NCI-H1436 (cell line): Measurements from ENCODE around the gene GTSE1.
"Not testable (repeated sequence)": the region's sequence is repeated elsewhere in the genome, so short reads cannot be mapped to it uniquely, and the experiment has no call there.

Source experiments
- DNase-seq: peaks from one replicate; lab custom pipeline; 2025; lab: John Stamatoyannopoulos, UW

GTSE1 gene

GRCh38 chr22:46292732-46293131, 3.9 kb upstream of the GTSE1 start:
- no peak for DNase-seq

GRCh38 chr22:46293577-46294260, 3.0 kb upstream of the GTSE1 start:
- no peak for DNase-seq

- DNase-seq, result no peak
Observed at GRCh38 chr22:46294784-46295183, 1.9 kb upstream of the GTSE1 start.

- no peak for DNase-seq
Observed at GRCh38 chr22:46295277-46295971, 1.2 kb upstream of the GTSE1 start.

- no peak for DNase-seq
Observed at GRCh38 chr22:46297151-46297812, 612 bp downstream of the GTSE1 start.

GRCh38 chr22:46299101-46299500, 2.4 kb downstream of the GTSE1 start:
- no peak for DNase-seq

GRCh38 chr22:46300491-46300890, 3.8 kb downstream of the GTSE1 start:
- DNase-seq, result no peak

GRCh38 chr22:46303347-46303965, 6.8 kb downstream of the GTSE1 start:
- DNase-seq, result no peak

GRCh38 chr22:46308283-46308988, 11.8 kb downstream of the GTSE1 start:
- no peak for DNase-seq

GRCh38 chr22:46309526-46310085, 12.9 kb downstream of the GTSE1 start:
- DNase-seq, result no peak

GRCh38 chr22:46312056-46312455, 15.4 kb downstream of the GTSE1 start:
- DNase-seq, result no peak

- not testable (repeated sequence) for DNase-seq
Observed at GRCh38 chr22:46312848-46313247, 16.2 kb downstream of the GTSE1 start.

- DNase-seq, result no peak
Observed at GRCh38 chr22:46315976-46316375, 19.3 kb downstream of the GTSE1 start.

- DNase-seq, result no peak
Observed at GRCh38 chr22:46317646-46318045, 21.0 kb downstream of the GTSE1 start.

- no peak for DNase-seq
Observed at GRCh38 chr22:46318576-46318975, 21.9 kb downstream of the GTSE1 start.

- DNase-seq, result no peak
Observed at GRCh38 chr22:46319319-46319718, 22.6 kb downstream of the GTSE1 start.

GRCh38 chr22:46320166-46320710, 23.6 kb downstream of the GTSE1 start:
- no peak for DNase-seq

GRCh38 chr22:46320716-46321386, 24.2 kb downstream of the GTSE1 start:
- DNase-seq, result no peak

GRCh38 chr22:46322711-46323110, 26.0 kb downstream of the GTSE1 start:
- no peak for DNase-seq

- no peak for DNase-seq
Observed at GRCh38 chr22:46323162-46323561, 26.5 kb downstream of the GTSE1 start.
